GM18867 (cell line): ENCODE measurements around the gene IRF8.
"Not testable (repeated sequence)": the region's sequence is repeated elsewhere in the genome, so short reads cannot be mapped to it uniquely, and the experiment has no call there.

Source experiments
- ATAC-seq: cut with Tn5 transposase; IDR thresholded peaks from one replicate; pipeline ENCODE4 v1.9.1; 2021; ENCODE audit warnings: mild to moderate bottlenecking, moderate library complexity; ENCODE audit not compliant: unreplicated experiment

The IRF8 gene, protein sequence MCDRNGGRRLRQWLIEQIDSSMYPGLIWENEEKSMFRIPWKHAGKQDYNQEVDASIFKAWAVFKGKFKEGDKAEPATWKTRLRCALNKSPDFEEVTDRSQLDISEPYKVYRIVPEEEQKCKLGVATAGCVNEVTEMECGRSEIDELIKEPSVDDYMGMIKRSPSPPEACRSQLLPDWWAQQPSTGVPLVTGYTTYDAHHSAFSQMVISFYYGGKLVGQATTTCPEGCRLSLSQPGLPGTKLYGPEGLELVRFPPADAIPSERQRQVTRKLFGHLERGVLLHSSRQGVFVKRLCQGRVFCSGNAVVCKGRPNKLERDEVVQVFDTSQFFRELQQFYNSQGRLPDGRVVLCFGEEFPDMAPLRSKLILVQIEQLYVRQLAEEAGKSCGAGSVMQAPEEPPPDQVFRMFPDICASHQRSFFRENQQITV

GRCh38 chr16:85898521-85899442 is at the start of gene IRF8:
TSS of gene IRF8 (plus strand) at chr16:85899162. CDS start at chr16:85903016, 3,854 bp downstream.
- ATAC-seq, result peak; percentile 47

GRCh38 chr16:85849388-85849787 is 49.6 kb upstream of the IRF8 start:
- no peak for ATAC-seq

GRCh38 chr16:85850344-85850880 is 48.5 kb upstream of the IRF8 start:
- no peak for ATAC-seq

GRCh38 chr16:85851034-85851785 is 47.8 kb upstream of the IRF8 start:
- ATAC-seq, result no peak

- ATAC-seq, result no peak
Observed at GRCh38 chr16:85853547-85854545, 45.1 kb upstream of the IRF8 start.

DNA sequence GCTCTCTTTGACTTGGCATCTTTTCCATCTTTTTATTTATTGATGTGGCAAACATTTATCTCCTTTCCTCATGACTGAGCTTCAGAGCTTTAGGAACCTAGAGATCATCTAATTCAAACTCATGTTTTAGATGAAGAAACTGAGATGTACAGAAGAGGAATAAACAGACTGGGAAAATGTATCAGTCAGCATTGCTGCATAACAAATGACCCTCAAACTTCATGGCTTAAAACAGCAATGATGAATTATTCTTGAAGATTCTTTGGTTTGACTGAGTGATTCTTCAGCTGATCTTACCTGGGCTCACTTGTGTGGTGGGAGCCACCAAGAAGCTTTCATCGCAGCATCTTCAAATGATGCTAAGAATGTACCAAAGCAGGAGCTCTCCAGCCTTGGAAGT is 44.0 kb upstream of the IRF8 start:
- no peak for ATAC-seq

DNA sequence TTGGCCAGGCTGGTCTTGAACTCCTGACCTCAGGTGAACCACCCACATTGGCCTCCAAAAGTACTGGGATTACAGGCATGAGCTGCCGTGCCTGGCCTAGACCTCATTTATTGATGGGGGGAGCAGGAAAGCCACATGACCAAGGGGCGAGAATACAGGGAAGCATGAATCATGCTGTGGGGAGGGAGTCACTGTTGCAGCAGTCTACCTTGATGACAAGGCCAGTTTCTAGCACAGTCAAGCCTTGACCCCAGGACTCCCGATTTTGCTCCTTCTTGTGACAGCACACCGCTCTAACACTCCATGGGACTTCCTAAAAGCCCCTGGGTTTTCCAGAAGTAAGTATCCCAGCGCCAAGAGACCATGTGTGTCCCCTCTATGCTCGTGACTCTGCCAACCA is 42.9 kb upstream of the IRF8 start:
- ATAC-seq, result no peak

DNA sequence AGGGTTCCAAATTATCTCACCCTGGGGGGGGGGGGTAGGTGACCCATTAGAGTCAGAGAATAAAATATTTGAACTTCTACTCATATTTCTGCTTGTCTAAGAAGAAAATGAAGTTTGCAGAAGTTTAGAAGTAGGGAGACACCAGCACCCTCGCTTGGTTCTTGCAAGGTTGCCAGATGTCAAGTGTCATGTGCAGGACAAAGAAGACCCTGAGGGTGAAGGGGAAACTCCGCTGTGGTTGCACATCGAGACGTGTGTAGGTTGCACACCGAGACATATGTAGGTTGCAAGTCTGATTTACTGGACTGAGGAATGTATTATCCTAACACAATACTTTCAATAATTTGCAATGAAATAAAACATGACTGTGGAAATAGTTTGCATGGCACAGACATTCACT is 42.4 kb upstream of the IRF8 start:
- ATAC-seq, result no peak

GRCh38 chr16:85857406-85857805 is 41.6 kb upstream of the IRF8 start:
- ATAC-seq, result no peak

- ATAC-seq, result not testable (repeated sequence)
Observed at GRCh38 chr16:85858571-85858970, 40.4 kb upstream of the IRF8 start.

- ATAC-seq, result no peak
Observed at GRCh38 chr16:85858984-85859817, 39.8 kb upstream of the IRF8 start.

DNA sequence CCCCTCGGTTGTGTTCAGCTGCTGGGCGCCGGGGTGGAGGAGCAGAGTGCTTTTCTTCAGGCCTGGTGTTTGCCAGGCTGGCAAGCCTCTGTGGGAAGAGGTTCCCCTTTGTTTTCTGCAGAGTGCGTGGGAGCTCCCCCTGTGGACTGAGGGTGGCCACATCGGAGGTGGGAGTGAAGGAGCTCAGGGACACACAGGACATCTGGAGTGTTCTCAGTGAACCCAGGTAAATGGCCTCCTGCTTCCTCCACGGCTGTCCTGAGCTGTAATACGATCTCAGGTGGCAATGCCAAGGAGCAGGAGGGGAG is 39.2 kb upstream of the IRF8 start:
- ATAC-seq, result no peak

DNA sequence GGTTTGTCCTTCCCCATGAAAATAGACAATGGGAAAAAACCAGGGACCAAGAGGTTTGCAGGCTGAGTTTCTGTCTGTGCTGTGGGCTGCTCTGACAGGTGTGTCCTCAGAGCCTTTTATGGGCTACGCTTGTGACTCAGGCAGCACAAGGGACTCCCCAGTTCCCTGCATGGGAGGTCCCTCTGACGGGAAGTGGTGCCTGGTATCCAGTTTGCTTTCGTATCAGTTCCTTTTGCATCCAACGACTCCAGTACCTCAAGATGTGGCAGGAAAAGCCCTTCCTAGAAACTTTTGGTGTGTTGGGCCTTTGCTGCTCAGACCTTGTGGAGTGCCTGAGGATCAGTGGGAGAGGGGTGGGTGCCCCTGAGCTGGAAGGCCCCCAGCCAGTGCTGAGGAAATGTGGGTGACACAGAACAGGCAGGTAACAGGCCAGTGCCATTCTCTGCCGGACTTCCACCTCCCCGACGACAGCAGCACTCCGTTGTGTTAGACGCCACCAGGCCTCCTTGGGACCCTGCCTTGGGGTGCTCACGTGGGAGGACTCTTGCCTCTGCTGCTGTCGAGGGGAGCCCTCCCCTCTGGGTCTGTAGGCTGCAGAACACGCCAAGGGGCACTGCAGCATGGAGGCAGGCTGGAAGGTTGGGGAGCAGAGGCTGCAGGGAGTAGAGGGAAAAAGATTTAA is 38.4 kb upstream of the IRF8 start:
- ATAC-seq, result no peak

GRCh38 chr16:85861095-85861825 is 37.7 kb upstream of the IRF8 start:
- no peak for ATAC-seq

DNA sequence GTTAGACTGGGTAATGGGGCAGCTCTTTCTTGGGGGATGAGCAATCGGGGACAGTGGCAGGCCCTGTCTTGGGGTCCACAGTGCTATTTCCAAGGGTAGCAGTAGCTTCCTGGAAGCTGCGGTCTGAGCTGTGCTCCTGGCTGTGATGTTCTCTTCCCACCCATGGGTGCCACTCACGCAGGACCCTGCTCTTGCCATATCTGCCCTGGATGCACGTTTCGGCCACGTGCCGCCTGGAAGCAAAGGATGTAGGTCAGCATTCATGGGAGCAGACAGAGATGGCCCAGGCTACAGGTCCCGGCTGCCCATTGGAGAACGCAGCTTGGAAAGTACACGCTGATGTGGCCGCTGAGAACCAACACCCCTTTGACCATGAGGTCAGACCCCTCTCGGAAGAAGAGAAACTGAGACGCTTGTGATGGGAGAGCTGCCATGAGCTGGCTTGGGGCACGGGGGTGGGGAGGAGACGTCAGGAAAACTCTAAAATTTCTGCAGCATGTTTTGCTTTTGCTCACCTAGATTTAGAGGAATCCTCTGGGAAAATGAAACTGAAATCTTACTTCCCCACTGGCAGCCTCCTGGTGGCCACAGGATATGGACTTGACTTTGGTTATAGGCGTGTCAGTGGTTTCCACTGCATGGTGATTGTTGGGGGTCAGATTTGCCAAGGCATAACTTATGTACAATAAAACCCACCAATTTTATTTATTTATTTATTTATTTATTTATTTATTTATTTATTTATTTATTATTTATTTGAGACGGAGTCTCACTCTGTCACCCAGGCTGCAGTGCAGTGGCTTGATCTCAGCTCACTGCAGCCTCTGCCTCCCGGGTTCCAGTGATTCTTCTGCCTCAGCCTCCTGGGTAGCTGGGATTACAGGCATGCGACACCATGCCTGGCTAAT is 36.2 kb upstream of the IRF8 start:
- ATAC-seq, result no peak

- no peak for ATAC-seq
Observed at GRCh38 chr16:85863384-85863774, 35.6 kb upstream of the IRF8 start.

DNA sequence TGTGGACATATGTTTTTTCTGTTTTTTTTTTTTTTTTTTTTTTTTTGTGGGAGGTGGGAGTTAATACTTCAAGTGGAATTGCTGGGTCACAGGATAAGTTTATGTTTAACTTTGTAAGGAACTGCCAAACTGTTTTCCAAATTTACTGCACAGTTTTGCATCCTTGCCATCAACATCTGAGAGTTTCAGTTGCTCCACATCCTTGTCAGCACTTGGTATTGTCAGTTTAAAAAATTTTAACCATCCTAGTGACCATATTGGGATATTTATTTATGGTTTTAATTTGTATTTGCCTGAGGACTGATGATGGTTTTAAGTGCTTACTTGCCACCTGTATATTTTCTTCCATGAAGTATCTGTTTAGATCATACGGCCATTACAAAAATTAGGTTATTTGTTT is 34.0 kb upstream of the IRF8 start:
- ATAC-seq, result no peak
